ENCODE measurements around the gene MACROD2. TPM values are rescaled to one million over a fixed set of nuclear protein-coding genes. Genes with fewer than 3 reads are reported as not detected.

Gene MACROD2
- total and polyA plus RNA-seq, 2 experiments from 2014 or later, result 2.8 to 4.3 TPM

DNA sequence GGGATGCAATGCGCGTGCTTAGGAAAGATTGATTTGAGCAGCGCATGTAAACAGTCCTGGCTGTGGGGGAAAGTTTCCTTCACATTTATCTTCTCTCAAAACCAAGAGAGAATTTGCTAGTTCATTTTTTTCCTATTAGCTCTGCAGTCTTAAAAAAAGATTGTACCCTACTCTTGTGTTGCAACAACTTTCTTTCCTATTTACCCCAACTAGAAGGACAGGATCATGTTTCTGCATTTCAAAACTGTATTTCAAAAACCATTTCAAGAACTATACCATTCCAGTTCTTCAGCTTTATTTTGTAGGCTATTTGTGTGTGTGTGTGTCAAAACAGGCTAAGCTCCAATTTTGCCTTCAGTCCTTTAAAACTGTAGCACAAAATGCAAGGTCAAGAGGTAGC is 2104.8 kb downstream of the MACROD2 start (continued):
- TF ChIP-seq, protein P1, sequence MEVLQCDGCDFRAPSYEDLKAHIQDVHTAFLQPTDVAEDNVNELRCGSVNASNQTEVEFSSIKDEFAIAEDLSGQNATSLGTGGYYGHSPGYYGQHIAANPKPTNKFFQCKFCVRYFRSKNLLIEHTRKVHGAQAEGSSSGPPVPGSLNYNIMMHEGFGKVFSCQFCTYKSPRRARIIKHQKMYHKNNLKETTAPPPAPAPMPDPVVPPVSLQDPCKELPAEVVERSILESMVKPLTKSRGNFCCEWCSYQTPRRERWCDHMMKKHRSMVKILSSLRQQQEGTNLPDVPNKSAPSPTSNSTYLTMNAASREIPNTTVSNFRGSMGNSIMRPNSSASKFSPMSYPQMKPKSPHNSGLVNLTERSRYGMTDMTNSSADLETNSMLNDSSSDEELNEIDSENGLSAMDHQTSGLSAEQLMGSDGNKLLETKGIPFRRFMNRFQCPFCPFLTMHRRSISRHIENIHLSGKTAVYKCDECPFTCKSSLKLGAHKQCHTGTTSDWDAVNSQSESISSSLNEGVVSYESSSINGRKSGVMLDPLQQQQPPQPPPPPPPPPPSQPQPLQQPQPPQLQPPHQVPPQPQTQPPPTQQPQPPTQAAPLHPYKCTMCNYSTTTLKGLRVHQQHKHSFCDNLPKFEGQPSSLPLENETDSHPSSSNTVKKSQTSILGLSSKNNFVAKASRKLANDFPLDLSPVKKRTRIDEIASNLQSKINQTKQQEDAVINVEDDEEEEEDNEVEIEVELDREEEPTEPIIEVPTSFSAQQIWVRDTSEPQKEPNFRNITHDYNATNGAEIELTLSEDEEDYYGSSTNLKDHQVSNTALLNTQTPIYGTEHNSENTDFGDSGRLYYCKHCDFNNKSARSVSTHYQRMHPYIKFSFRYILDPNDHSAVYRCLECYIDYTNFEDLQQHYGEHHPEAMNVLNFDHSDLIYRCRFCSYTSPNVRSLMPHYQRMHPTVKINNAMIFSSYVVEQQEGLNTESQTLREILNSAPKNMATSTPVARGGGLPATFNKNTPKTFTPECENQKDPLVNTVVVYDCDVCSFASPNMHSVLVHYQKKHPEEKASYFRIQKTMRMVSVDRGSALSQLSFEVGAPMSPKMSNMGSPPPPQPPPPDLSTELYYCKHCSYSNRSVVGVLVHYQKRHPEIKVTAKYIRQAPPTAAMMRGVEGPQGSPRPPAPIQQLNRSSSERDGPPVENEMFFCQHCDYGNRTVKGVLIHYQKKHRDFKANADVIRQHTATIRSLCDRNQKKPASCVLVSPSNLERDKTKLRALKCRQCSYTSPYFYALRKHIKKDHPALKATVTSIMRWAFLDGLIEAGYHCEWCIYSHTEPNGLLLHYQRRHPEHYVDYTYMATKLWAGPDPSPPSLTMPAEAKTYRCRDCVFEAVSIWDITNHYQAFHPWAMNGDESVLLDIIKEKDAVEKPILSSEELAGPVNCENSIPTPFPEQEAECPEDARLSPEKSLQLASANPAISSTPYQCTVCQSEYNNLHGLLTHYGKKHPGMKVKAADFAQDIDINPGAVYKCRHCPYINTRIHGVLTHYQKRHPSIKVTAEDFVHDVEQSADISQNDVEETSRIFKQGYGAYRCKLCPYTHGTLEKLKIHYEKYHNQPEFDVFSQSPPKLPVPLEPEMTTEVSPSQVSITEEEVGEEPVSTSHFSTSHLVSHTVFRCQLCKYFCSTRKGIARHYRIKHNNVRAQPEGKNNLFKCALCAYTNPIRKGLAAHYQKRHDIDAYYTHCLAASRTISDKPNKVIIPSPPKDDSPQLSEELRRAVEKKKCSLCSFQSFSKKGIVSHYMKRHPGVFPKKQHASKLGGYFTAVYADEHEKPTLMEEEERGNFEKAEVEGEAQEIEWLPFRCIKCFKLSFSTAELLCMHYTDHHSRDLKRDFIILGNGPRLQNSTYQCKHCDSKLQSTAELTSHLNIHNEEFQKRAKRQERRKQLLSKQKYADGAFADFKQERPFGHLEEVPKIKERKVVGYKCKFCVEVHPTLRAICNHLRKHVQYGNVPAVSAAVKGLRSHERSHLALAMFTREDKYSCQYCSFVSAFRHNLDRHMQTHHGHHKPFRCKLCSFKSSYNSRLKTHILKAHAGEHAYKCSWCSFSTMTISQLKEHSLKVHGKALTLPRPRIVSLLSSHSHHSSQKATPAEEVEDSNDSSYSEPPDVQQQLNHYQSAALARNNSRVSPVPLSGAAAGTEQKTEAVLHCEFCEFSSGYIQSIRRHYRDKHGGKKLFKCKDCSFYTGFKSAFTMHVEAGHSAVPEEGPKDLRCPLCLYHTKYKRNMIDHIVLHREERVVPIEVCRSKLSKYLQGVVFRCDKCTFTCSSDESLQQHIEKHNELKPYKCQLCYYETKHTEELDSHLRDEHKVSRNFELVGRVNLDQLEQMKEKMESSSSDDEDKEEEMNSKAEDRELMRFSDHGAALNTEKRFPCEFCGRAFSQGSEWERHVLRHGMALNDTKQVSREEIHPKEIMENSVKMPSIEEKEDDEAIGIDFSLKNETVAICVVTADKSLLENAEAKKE (CRISPR knock-in tag; IDR thresholded peaks at IDR 0.05), result no peak
- TF ChIP-seq, protein P2, sequence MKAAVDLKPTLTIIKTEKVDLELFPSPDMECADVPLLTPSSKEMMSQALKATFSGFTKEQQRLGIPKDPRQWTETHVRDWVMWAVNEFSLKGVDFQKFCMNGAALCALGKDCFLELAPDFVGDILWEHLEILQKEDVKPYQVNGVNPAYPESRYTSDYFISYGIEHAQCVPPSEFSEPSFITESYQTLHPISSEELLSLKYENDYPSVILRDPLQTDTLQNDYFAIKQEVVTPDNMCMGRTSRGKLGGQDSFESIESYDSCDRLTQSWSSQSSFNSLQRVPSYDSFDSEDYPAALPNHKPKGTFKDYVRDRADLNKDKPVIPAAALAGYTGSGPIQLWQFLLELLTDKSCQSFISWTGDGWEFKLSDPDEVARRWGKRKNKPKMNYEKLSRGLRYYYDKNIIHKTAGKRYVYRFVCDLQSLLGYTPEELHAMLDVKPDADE (IDR thresholded peaks at IDR 0.05), result no peak
- TF ChIP-seq EZH2phosphoT487 (IDR thresholded peaks at IDR 0.05; ENCODE audit: unreplicated experiment), result no peak
- TF ChIP-seq, protein P3, sequence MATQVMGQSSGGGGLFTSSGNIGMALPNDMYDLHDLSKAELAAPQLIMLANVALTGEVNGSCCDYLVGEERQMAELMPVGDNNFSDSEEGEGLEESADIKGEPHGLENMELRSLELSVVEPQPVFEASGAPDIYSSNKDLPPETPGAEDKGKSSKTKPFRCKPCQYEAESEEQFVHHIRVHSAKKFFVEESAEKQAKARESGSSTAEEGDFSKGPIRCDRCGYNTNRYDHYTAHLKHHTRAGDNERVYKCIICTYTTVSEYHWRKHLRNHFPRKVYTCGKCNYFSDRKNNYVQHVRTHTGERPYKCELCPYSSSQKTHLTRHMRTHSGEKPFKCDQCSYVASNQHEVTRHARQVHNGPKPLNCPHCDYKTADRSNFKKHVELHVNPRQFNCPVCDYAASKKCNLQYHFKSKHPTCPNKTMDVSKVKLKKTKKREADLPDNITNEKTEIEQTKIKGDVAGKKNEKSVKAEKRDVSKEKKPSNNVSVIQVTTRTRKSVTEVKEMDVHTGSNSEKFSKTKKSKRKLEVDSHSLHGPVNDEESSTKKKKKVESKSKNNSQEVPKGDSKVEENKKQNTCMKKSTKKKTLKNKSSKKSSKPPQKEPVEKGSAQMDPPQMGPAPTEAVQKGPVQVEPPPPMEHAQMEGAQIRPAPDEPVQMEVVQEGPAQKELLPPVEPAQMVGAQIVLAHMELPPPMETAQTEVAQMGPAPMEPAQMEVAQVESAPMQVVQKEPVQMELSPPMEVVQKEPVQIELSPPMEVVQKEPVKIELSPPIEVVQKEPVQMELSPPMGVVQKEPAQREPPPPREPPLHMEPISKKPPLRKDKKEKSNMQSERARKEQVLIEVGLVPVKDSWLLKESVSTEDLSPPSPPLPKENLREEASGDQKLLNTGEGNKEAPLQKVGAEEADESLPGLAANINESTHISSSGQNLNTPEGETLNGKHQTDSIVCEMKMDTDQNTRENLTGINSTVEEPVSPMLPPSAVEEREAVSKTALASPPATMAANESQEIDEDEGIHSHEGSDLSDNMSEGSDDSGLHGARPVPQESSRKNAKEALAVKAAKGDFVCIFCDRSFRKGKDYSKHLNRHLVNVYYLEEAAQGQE (IDR thresholded peaks at IDR 0.05; ENCODE audit: unreplicated experiment), result no peak
- no peak for TF ChIP-seq JUNB (IDR thresholded peaks at IDR 0.05; ENCODE audit: unreplicated experiment)
- TF ChIP-seq STAT1 (IDR thresholded peaks at IDR 0.05; ENCODE audit: unreplicated experiment), result no peak
- TF ChIP-seq POLR2AphosphoS5 (IDR thresholded peaks at IDR 0.05; ENCODE audit: low read depth), result no peak

Measured in GM23338 (cell line).